BLaER1 treated with 17β-estradiol and CSF1 and Interleukin-3, amounts not matched to agents 10 nM and 100 nM (cell line): ENCODE results near the gene RASIP1.
A peak's percentile ranks its signal among the peaks of the same experiment; 100 is the strongest.
"Not testable (repeated sequence)": the region's sequence is repeated elsewhere in the genome, so short reads cannot be mapped to it uniquely, and the experiment has no call there.

Source experiments
- H3K27ac ChIP-seq, 11 experiments: shearing (Covaris generic); formaldehyde crosslinking; 2 replicates each; pipeline ENCODE4 v1.8.1; 2022
- H3K27me3 ChIP-seq, 11 experiments: shearing (Covaris generic); formaldehyde crosslinking; 2 replicates each; pipeline ENCODE4 v1.8.1; 2022
- H3K36me3 ChIP-seq, 11 experiments: shearing (Covaris generic); formaldehyde crosslinking; 2 replicates each; pipeline ENCODE4 v1.8.1; 2022
- H3K4me1 ChIP-seq, 10 experiments: shearing (Covaris generic); formaldehyde crosslinking; 2 replicates each; pipeline ENCODE4 v1.8.1; 2022
- H3K4me2 ChIP-seq, 11 experiments: shearing (Covaris generic); formaldehyde crosslinking; 2 replicates each; pipeline ENCODE4 v1.8.1; 2022
- H3K4me3 ChIP-seq, 10 experiments: shearing (Covaris generic); formaldehyde crosslinking; 2 replicates each; pipeline ENCODE4 v1.8.1; 2022
- H3K9ac ChIP-seq, 11 experiments: shearing (Covaris generic); formaldehyde crosslinking; 2 replicates each; pipeline ENCODE4 v1.8.1; 2022
- H3K9me3 ChIP-seq, 11 experiments: shearing (Covaris generic); formaldehyde crosslinking; replicated peaks in 1 of 11; 2 replicates each; pipeline ENCODE4 v1.8.1; 2022
- H4K20me1 ChIP-seq, 11 experiments: shearing (Covaris generic); formaldehyde crosslinking; 2 replicates each; pipeline ENCODE4 v1.8.1; 2022
- Cebpa-rat ChIP-seq, 11 experiments: shearing (Covaris generic); IDR thresholded peaks; 2 replicates each; pipeline ENCODE4 v1.8.1; 2022

RASIP1 gene

DNA sequence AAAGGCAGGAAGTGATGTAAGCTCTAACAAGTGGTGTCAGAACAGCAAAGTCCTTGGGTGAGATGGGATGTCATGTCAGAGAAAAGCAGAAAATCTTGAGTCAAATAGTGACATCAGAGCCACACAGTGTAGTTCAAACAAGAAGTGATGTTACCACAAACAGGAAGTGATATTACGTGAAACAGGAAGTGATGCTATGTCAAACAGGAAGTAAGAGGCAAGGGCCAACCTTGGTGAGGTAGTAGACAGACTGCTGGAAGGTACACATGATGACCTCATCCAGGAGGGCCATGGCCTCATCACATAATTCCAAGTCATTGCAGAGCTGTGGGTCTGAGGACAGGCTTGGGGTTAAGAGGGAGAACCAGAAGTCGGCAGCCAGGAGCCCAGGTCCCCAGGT is 13.9 kb downstream of the RASIP1 start:
- Histone ChIP-seq H3K36me3 (peaks cover 4 to 91% (median 82%) of the 10 kb centered on the region in 11 experiments; a peak in 21 of 22 replicates), H3K9me3 (peaks cover 31 to 61% (median 55%) of the 10 kb centered on the region in 11 experiments), H3K4me2 (peak overlapping the region; percentile 49 to 86 (median 66); a peak in 19 of 22 replicates), H3K27ac (peak overlapping the region; percentile 80 to 93 (median 87); a peak in 21 of 22 replicates), H3K9ac (peak overlapping the region in 2 of 11 experiments; percentile 71 to 72; a peak in 2 of 22 replicates), H3K27me3 (no peaks in the 10 kb centered on the region), H3K4me3 (peak overlapping the region in 5 of 10 experiments; percentile 13 to 50 (median 35); a peak in 8 of 20 replicates), H4K20me1 (no peaks in the 10 kb centered on the region), H3K4me1 (peaks cover 26 to 38% (median 35%) of the 10 kb centered on the region in 10 experiments)
- TF ChIP-seq Cebpa-rat (IDR thresholded peaks at IDR 0.05) = no peak

DNA sequence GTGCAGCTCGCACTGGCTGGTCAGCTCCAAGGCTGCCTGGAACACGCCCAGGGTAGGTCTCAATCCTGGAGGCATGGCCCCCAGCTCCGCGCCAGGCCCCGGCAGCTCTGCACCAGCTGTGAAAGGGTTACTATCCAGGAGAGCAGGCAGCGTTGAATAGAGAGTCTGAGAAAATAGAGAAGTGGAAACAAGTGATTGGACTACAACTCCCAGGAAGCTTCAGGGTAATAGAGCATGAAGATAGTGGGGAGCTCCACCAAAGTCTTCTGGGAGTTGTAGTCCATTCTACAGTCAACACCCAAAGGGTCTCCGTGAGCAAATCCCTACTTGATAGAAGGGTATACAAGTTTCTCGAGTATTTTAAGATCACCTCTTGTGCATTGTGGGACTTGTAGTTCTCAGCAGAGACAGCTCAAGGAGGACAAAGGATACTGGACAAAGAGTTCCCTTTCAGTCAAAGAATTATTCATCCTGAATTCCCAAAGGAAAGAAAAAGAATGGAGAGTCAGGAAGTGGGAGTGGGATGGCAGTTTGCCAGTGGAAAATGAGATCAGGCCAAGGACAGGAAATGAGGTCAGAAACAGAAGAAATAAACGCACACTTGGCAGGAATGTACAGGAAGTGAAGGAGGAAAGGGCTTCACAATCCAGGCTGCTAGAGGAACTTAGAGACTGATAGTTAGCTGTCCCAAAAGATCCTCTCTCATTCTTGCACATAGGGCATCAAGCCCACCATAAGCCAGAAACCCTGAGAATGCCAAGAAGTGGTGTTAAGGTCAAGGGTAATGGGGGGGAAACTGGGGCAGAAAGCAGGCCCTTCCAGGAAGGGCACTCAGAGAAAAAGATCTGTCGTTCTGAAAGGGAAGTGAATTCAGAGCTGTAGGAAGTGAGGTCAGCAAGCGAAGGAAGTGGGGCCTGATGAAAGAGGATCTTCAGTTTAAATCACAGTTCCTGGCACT is 15.3 kb downstream of the RASIP1 start:
- H3K27me3 ChIP-seq = no peaks in the 10 kb centered on the region
- H3K9me3 ChIP-seq = peaks cover 31 to 46% (median 41%) of the 10 kb centered on the region in 11 experiments
- H3K4me1 ChIP-seq = peaks cover 30 to 48% (median 44%) of the 10 kb centered on the region in 10 experiments
- peaks cover 0 to 80% (median 68%) of the 10 kb centered on the region in 11 experiments; a peak in 20 of 22 replicates for H3K36me3 ChIP-seq
- no peaks in the 10 kb centered on the region for H4K20me1 ChIP-seq
- H3K27ac ChIP-seq = peak overlapping the region; percentile 80 to 93 (median 87)
- H3K4me3 ChIP-seq = peak overlapping the region in 6 of 10 experiments; percentile 2 to 44 (median 30); a peak in 4 of 20 replicates
- peak overlapping the region; percentile 60 to 76 (median 71); a peak in 21 of 22 replicates for H3K9ac ChIP-seq
- peak overlapping the region; percentile 49 to 86 (median 66) for H3K4me2 ChIP-seq
- TF ChIP-seq Cebpa-rat (IDR thresholded peaks at IDR 0.05) = no peak

DNA sequence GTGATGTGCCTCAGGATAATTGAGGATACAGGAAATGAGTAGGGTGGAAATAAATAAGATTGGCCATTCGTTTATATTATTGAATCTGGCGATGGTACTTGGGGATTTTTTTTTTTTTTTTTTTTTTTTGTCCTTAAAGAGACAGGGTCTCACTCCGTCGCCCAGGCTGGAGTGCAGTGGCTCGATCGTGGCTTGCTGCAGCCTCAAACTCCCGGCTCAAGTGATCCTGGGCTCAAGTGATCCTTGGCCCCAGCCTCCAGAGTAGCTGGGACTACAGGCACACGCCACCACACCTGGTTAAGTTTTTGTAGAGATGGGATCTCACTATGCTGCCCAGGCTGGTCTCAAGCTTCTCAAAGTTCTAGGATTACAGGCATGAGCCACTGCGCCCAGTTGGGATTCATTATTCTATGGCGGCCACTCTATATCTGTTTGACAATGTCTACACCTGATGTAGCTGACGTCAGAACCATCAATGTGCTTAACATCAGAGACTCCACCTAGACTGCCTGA is 18.2 kb downstream of the RASIP1 start:
- peaks cover 33 to 61% (median 55%) of the 10 kb centered on the region in 10 experiments for H3K4me1 ChIP-seq
- H3K27me3 ChIP-seq = no peaks in the 10 kb centered on the region
- no peak overlapping the region for H3K4me3 ChIP-seq
- H3K27ac ChIP-seq = no peak overlapping the region
- no peak for TF ChIP-seq Cebpa-rat (IDR thresholded peaks at IDR 0.05)
- H4K20me1 ChIP-seq = no peaks in the 10 kb centered on the region
- no peak overlapping the region for H3K4me2 ChIP-seq
- H3K9ac ChIP-seq = no peak overlapping the region
- H3K9me3 ChIP-seq = peaks cover 14 to 23% (median 16%) of the 10 kb centered on the region in 11 experiments; a peak in 21 of 22 replicates
- peaks cover 0 to 51% (median 39%) of the 10 kb centered on the region in 11 experiments; a peak in 19 of 22 replicates for H3K36me3 ChIP-seq

DNA sequence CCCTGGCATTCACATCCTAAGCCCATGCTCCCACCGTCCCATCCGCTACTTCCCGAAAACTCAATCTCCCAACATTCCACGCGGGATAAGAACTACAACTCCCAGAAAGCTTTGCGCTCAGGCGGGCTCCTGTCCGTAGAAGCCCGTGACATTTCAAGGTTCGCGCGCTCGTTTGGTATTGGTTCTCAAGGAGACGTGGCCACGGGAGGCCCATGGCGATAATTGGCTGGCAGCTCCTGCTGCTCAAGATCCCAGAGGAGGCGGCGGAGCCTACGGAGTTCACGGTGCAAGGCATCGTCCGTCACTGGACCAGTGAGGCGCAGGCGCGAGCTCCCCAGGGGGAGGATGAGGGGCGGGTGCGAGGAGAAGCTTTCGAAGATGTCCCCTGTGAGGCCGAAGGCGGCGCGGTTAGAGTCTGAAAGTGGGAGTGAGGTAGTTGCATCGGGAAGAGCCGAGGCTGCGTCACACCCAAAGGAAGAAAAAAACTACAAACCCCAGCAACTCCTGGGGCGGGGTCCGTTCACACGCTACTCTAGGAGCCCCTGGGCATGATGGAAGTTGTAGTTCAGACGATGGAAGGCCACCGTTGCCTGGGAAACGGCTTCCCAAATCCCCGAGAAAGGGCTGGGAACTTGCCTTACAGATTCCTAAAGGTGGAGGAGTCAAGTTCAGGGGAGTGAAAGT is 19.7 kb downstream of the RASIP1 start:
- Histone ChIP-seq H3K9me3 (peaks cover 0 to 8% (median under 1%) of the 10 kb centered on the region in 11 experiments; a peak in 16 of 22 replicates), H3K4me2 (peak overlapping the region; percentile 65 to 93 (median 79)), H3K4me3 (peak overlapping the region; percentile 47 to 72 (median 59)), H3K9ac (peak overlapping the region; percentile 23 to 85 (median 79); a peak in 21 of 22 replicates), H3K36me3 (peaks cover 0 to 36% (median 26%) of the 10 kb centered on the region in 11 experiments; a peak in 14 of 22 replicates), H3K27me3 (no peaks in the 10 kb centered on the region), H3K4me1 (peaks cover 21 to 53% (median 41%) of the 10 kb centered on the region in 10 experiments), H3K27ac (peak overlapping the region; percentile 14 to 90 (median 81); a peak in 21 of 22 replicates), H4K20me1 (no peaks in the 10 kb centered on the region)
- no peak for TF ChIP-seq Cebpa-rat (IDR thresholded peaks at IDR 0.05)

DNA sequence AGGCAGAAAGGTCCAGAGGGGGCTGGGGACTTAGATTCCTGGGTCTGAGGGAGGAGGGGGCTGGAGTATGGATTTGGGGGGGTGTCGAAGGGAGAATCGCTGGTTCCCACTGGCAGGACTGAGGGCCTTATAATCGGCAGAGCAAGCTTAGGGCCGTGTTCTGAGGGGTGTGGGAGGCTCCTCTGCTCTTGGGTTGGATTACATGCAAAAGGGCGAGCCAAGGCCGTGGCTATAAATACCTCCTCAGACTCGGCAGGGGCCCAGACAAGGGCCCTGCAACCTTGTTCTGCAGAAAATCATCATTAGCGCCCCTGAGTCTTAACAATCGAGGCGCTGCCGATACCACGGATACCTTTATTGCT is 20.2 kb downstream of the RASIP1 start:
- peak overlapping the region; percentile 14 to 90 (median 81); a peak in 19 of 22 replicates for H3K27ac ChIP-seq
- peaks cover 0 to 3% (median 0%) of the 10 kb centered on the region in 11 experiments; a peak in 1 of 22 replicates for H3K9me3 ChIP-seq
- H3K4me1 ChIP-seq = peaks cover 21 to 53% (median 41%) of the 10 kb centered on the region in 10 experiments
- no peaks in the 10 kb centered on the region for H4K20me1 ChIP-seq
- H3K4me3 ChIP-seq = peak overlapping the region; percentile 47 to 72 (median 59); a peak in 19 of 20 replicates
- peak overlapping the region in 9 of 11 experiments; percentile 70 to 85 (median 80); a peak in 17 of 22 replicates for H3K9ac ChIP-seq
- no peak for TF ChIP-seq Cebpa-rat (IDR thresholded peaks at IDR 0.05)
- no peaks in the 10 kb centered on the region for H3K27me3 ChIP-seq
- peaks cover 0 to 35% (median 26%) of the 10 kb centered on the region in 11 experiments; a peak in 14 of 22 replicates for H3K36me3 ChIP-seq
- H3K4me2 ChIP-seq = peak overlapping the region; percentile 65 to 93 (median 79)

DNA sequence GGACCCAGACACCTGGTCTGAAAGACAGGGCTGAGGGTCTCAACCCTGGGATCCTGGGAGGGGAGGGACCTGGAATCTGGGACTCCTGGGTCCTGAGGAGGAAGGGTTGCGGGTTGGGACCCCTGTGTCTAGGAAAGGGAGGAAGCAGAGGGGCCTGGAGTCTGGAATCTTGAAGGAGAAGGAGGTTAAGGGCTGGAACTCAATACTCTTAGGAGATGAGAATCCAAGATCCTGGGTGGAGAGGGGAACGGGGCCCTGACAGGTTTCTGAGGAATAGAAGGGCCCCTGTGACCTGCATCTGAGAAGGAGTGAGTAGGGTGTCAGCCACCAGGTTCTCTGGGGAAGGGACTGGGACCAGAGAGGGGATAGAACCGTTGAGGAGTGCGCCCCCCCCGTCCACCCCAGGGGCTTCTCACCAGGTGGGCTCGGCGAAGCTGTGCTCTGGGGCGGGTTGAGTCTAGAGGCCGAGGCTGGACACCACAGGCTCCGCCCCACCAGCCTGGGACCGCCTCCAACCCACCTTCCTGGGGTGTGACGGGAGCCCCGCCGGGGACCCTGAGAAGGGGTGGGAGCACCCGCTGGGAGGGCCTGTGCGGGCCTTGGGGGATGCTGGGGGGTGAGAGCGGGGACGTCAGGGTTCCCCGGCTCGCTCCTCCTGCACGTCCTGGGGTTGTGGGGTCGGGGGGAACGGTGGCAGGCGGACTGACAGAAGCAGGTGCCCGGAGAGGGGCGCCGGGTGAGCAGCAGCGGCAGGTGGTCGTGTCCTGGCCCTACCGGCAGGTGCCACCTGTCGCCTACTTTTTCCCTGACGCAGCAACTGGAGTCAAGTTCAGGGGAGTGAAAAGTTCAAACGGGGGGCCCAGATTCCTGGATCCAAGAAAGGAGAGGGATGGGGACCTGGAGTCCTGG is 20.9 kb downstream of the RASIP1 start, which contains the start of gene MAMSTR:
MAMSTR (minus strand) TSS at position 463 of the 909 bp plus-strand sequence. CDS start 694 bp downstream, outside the sequence.
- Histone ChIP-seq H3K9me3 (no peaks in the 10 kb centered on the region), H3K27ac (peak within 1 kb of the TSS; percentile 14 to 90 (median 81); a peak in 20 of 22 replicates), H3K4me2 (peak within 1 kb of the TSS; percentile 65 to 93 (median 79)), H4K20me1 (no peaks in the 10 kb centered on the region), H3K4me1 (peaks cover 21 to 54% (median 42%) of the 10 kb centered on the region in 10 experiments), H3K9ac (peak within 1 kb of the TSS in 9 of 11 experiments; percentile 70 to 85 (median 80); a peak in 18 of 22 replicates), H3K4me3 (peak within 1 kb of the TSS; percentile 47 to 72 (median 59); a peak in 19 of 20 replicates), H3K27me3 (no peaks in the 10 kb centered on the region), H3K36me3 (peaks cover 0 to 33% (median 24%) of the 10 kb centered on the region in 11 experiments; a peak in 14 of 22 replicates)
- TF ChIP-seq Cebpa-rat (IDR thresholded peaks at IDR 0.05) = no peak

DNA sequence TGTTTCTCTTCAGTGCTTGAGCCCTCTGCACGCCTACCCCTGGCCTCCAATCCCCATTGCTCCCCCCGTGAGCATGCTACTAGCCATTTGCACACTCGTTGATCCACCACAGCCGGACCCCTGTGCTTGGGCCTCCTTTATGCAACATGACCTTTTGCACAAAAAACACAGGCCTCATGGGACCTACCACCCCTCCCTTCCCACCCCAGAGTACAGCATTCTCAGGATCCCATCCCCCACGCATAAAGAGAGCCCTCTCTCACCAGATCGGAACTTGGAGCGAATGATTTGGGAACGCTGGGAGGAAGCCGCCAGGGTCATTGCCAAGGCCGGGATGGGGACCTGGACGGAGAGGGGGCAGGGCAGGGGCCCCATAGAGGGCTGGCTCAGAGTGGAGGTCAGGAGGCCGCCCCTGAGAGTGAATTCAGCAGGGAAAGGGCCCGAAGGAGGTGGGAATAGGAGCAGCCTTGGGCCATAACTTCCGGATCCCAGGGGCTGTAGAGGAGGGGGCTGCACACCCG is 21.6 kb downstream of the RASIP1 start:
- no peak for TF ChIP-seq Cebpa-rat (IDR thresholded peaks at IDR 0.05)
- Histone ChIP-seq H3K4me2 (peak overlapping the region in 5 of 11 experiments; percentile 65 to 93 (median 79); a peak in 6 of 22 replicates), H3K27ac (peak overlapping the region in 2 of 11 experiments; percentile 16 to 72; a peak in 3 of 22 replicates), H3K27me3 (no peaks in the 10 kb centered on the region), H3K36me3 (peaks cover 0 to 25% (median 19%) of the 10 kb centered on the region in 11 experiments; a peak in 13 of 22 replicates), H4K20me1 (no peaks in the 10 kb centered on the region), H3K9me3 (no peaks in the 10 kb centered on the region), H3K4me1 (peaks cover 18 to 47% (median 38%) of the 10 kb centered on the region in 10 experiments), H3K9ac (peak overlapping the region in 2 of 11 experiments; percentile 16 to 82; a peak in 2 of 22 replicates), H3K4me3 (no peak overlapping the region)

DNA sequence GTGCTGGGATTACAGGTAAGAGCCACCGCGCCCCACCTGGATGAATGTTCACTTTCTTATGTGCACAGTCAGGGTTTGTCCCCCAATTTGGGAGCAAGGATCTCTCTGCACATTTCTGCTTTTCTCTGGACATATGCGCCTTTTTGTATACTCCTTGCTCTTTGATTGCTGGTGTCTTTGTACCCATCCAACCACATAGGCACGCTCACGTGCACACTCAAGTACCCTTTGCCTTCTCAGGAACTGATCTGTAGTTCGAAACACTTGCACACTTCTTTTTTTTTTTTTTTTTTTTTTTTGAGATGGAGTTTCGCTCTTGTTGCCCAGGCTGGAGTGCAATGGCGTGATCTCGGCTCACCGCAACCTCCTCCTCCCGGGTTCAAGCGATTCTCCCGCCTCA is 22.3 kb downstream of the RASIP1 start:
- H4K20me1 ChIP-seq, H3K9me3 ChIP-seq, H3K27ac ChIP-seq, H3K4me3 ChIP-seq, H3K27me3 ChIP-seq, H3K9ac ChIP-seq, H3K4me2 ChIP-seq: not testable (repeated sequence)
- Histone ChIP-seq H3K4me1 (peaks cover 23 to 52% (median 44%) of the 10 kb centered on the region in 10 experiments), H3K36me3 (peaks cover 0 to 19% (median 15%) of the 10 kb centered on the region in 11 experiments; a peak in 13 of 22 replicates)
